ENCODE data around the gene LY86.

GRCh38 chr6:6683969-6684833 lies 95.7 kb downstream of the LY86 start:
- no peak for TF ChIP-seq CTCF (IDR thresholded peaks at IDR 0.05)
- no peak for TF ChIP-seq POLR2A (IDR thresholded peaks at IDR 0.05)

Data from uterus (tissue), 2 donors.